GM21390 (cell line): ENCODE results near the gene RFC2.
"Not testable (repeated sequence)": the region's sequence is repeated elsewhere in the genome, so short reads cannot be mapped to it uniquely, and the experiment has no call there.

Source experiments
- ATAC-seq: cut with Tn5 transposase; IDR thresholded peaks from one replicate; pipeline ENCODE4 v1.9.1; 2021; ENCODE audit not compliant: unreplicated experiment

Gene RFC2

GRCh38 chr7:74252893-74253292 lies 1.3 kb downstream of the RFC2 start:
- ATAC-seq, result no peak

- not testable (repeated sequence) for ATAC-seq
These were observed 5.1 kb downstream of the RFC2 start for GRCh38 chr7:74249058-74249457.

GRCh38 chr7:74248156-74248555 lies 6.0 kb downstream of the RFC2 start:
- ATAC-seq, result no peak

GRCh38 chr7:74246497-74246896 lies 7.7 kb downstream of the RFC2 start:
- no peak for ATAC-seq

- no peak for ATAC-seq
These were observed 12.1 kb downstream of the RFC2 start for GRCh38 chr7:74242122-74242443.

GRCh38 chr7:74240482-74240881 lies 13.7 kb downstream of the RFC2 start:
- ATAC-seq, result no peak

- no peak for ATAC-seq
These were observed 17.9 kb downstream of the RFC2 start for GRCh38 chr7:74236284-74236683.

- ATAC-seq, result no peak
These were observed 18.5 kb downstream of the RFC2 start for GRCh38 chr7:74235518-74236268.

- no peak for ATAC-seq
These were observed 20.4 kb downstream of the RFC2 start for GRCh38 chr7:74233655-74234285.

- ATAC-seq, result peak; percentile 65
These were observed 23.0 kb downstream of the RFC2 start for GRCh38 chr7:74231232-74231590.

- ATAC-seq, result peak; percentile 19
These were observed 23.6 kb downstream of the RFC2 start for GRCh38 chr7:74230446-74231231.

GRCh38 chr7:74228951-74229900 lies 25.0 kb downstream of the RFC2 start:
- no peak for ATAC-seq

- no peak for ATAC-seq
These were observed 27.6 kb downstream of the RFC2 start for GRCh38 chr7:74226633-74227032.

GRCh38 chr7:74225400-74225799 lies 28.8 kb downstream of the RFC2 start:
- no peak for ATAC-seq

- not testable (repeated sequence) for ATAC-seq
These were observed 29.3 kb downstream of the RFC2 start for GRCh38 chr7:74224907-74225306.

GRCh38 chr7:74224511-74224832 lies 29.7 kb downstream of the RFC2 start:
- ATAC-seq, result no peak

- ATAC-seq, result no peak
These were observed 30.3 kb downstream of the RFC2 start for GRCh38 chr7:74223711-74224510.

GRCh38 chr7:74222851-74223710 lies 31.1 kb downstream of the RFC2 start:
- no peak for ATAC-seq

GRCh38 chr7:74221713-74222112 lies 32.5 kb downstream of the RFC2 start:
- no peak for ATAC-seq
